Neural progenitor cell (in vitro differentiated cells): ENCODE results near the gene FREM1. TPM values are rescaled to one million over a fixed set of nuclear protein-coding genes. Genes with fewer than 3 reads are reported as not detected.

Source experiments
- DNase-seq: peaks from one replicate; pipeline ENCODE4 v3.0.0-alpha.2; 2016; ENCODE audit warnings: low spot score
- H2AFZ ChIP-seq: fragments of 200-600 bp; sonication (generic); replicated peaks from 2 replicates; pipeline ENCODE4 v1.6.1; 2016; ENCODE audit warnings: antibody characterized with exemption
- H3F3A ChIP-seq: fragments of 200-600 bp; sonication (generic); 2 replicates; pipeline ENCODE4 v1.6.1; 2016; ENCODE audit warnings: antibody characterized with exemption, low read depth
- H3K27ac ChIP-seq: fragments of 200-600 bp; sonication (generic); 2 replicates; pipeline ENCODE4 v1.5.1; 2016; ENCODE audit warnings: mild to moderate bottlenecking
- H3K27me3 ChIP-seq: fragments of 200-600 bp; sonication (generic); 2 replicates; pipeline ENCODE4 v1.6.1; 2016; ENCODE audit warnings: mild to moderate bottlenecking, moderate library complexity
- H3K36me3 ChIP-seq: fragments of 200-600 bp; sonication (generic); 2 replicates; pipeline ENCODE4 v1.5.1; 2016
- H3K4me1 ChIP-seq: fragments of 200-600 bp; sonication (generic); 2 replicates; pipeline ENCODE4 v1.6.1; 2016; ENCODE audit warnings: mixed run types
- H3K4me2 ChIP-seq: fragments of 200-600 bp; sonication (generic); 2 replicates; pipeline ENCODE4 v1.6.1; 2016
- H3K4me3 ChIP-seq: fragments of 200-600 bp; sonication (generic); 2 replicates; pipeline ENCODE4 v1.5.1; 2016
- H3K79me2 ChIP-seq: fragments of 200-600 bp; sonication (generic); 2 replicates; pipeline ENCODE4 v1.6.1; 2016; ENCODE audit warnings: low read depth
- H3K9ac ChIP-seq: fragments of 200-600 bp; sonication (generic); 2 replicates; pipeline ENCODE4 v1.6.1; 2016
- H3K9me3 ChIP-seq: fragments of 200-600 bp; sonication (generic); 2 replicates; pipeline ENCODE4 v1.5.1; 2016; ENCODE audit warnings: low read depth
- H4K20me1 ChIP-seq: fragments of 200-600 bp; sonication (generic); 2 replicates; pipeline ENCODE4 v1.6.1; 2016; ENCODE audit warnings: low read depth
- H3K27ac Mint-ChIP-seq: 3 replicates; pipeline ENCODE4 v1.8.0; 2021; ENCODE audit warnings: mixed read lengths
- H3K27me3 Mint-ChIP-seq: 2 replicates; pipeline ENCODE4 v1.8.0; 2022; ENCODE audit warnings: low read depth, mild to moderate bottlenecking, inconsistent platforms, moderate library complexity, mixed read lengths; ENCODE audit not compliant: insufficient read depth
- H3K36me3 Mint-ChIP-seq: 3 replicates; pipeline ENCODE4 v1.8.0; 2021; ENCODE audit warnings: mixed read lengths
- H3K4me1 Mint-ChIP-seq: 3 replicates; pipeline ENCODE4 v1.8.0; 2021; ENCODE audit warnings: mixed read lengths
- H3K4me3 Mint-ChIP-seq: 3 replicates; pipeline ENCODE4 v1.8.0; 2021; ENCODE audit warnings: mild to moderate bottlenecking, moderate library complexity, mixed read lengths
- H3K9me3 Mint-ChIP-seq: 3 replicates; pipeline ENCODE4 v1.8.0; 2020; ENCODE audit warnings: mixed read lengths
- CTCF ChIP-seq: fragments of 200-600 bp; sonication (generic); IDR thresholded peaks from 2 replicates; pipeline ENCODE4 v1.5.1; 2017; ENCODE audit warnings: antibody characterized with exemption, mild to moderate bottlenecking
- EZH2 ChIP-seq: fragments of 200-600 bp; sonication (generic); IDR thresholded peaks from 2 replicates; pipeline ENCODE4 v1.6.1; 2017; ENCODE audit warnings: antibody characterized with exemption, mild to moderate bottlenecking, moderate library complexity
- EZH2phosphoT487 ChIP-seq: fragments of 200-600 bp; sonication (generic); IDR thresholded peaks from 2 replicates; pipeline ENCODE4 v1.6.1; 2017; ENCODE audit warnings: antibody characterized with exemption
- total RNA-seq: library from RNA; depleted of rRNA; stranded (reverse); fragments of >200 nt; gene quantifications from 2 replicates; pipeline ENCODE4 v1.2.3, GENCODE V29; 2015; ENCODE audit warnings: low replicate concordance

Gene FREM1
- total RNA-seq, 1 donor from 2014 or later = 1.2 TPM

GRCh38 chr9:14797435-14797834, 112.8 kb downstream of the FREM1 start:
- no peaks in the 10 kb centered on the region for H3K9me3 Mint-ChIP-seq
- no peak overlapping the region for H3K4me3 ChIP-seq
- H3F3A ChIP-seq = no peaks in the 10 kb centered on the region
- H3K27me3 Mint-ChIP-seq = no peaks in the 10 kb centered on the region
- no peak overlapping the region for H3K4me2 ChIP-seq
- H3K4me1 Mint-ChIP-seq = no peaks in the 10 kb centered on the region
- H3K27ac Mint-ChIP-seq = no peak overlapping the region
- no peaks in the 10 kb centered on the region for H3K27me3 ChIP-seq
- no peaks in the 10 kb centered on the region for H3K79me2 ChIP-seq
- H3K27ac ChIP-seq = no peak overlapping the region
- H2AFZ ChIP-seq = no peak overlapping the region
- H3K36me3 Mint-ChIP-seq = peaks cover 20% of the 10 kb centered on the region
- no peak for DNase-seq
- H3K9ac ChIP-seq = no peak overlapping the region
- H3K9me3 ChIP-seq = no peaks in the 10 kb centered on the region
- no peaks in the 10 kb centered on the region for H3K36me3 ChIP-seq
- no peaks in the 10 kb centered on the region for H4K20me1 ChIP-seq
- no peaks in the 10 kb centered on the region for H3K4me1 ChIP-seq
- H3K4me3 Mint-ChIP-seq = no peak overlapping the region
- TF ChIP-seq EZH2phosphoT487 (no peak), CTCF (no peak), EZH2 (no peak)

DNA sequence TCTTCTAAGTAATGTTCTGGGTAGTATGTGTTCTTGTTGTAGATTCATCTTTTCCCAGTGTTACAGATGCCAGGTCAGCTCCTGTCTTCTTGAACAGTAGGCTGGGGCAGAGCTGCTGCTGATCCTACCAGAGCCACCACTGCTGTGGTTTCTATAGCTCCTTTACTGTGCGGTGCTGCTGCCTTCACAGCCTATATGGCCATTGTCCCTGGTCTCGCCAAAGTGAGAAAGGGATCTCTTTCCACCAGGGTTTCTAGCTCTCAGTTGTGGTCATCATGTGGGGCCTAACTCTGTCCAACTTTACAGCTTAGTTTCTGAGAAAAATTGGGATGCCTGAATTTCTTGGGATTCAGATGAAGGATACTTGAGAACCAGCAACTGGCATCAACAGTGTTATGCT, 116.8 kb downstream of the FREM1 start:
- Histone ChIP-seq H3K9ac (no peak overlapping the region), H3K27ac (no peak overlapping the region), H3K79me2 (no peaks in the 10 kb centered on the region), H2AFZ (no peak overlapping the region), H3K36me3 (no peaks in the 10 kb centered on the region), H3K27me3 (no peaks in the 10 kb centered on the region), H3K4me1 (no peaks in the 10 kb centered on the region), H3F3A (no peaks in the 10 kb centered on the region), H3K9me3 (no peaks in the 10 kb centered on the region), H3K4me2 (no peak overlapping the region), H3K4me3 (no peak overlapping the region), H4K20me1 (no peaks in the 10 kb centered on the region)
- Mint-ChIP-seq H3K36me3 (peaks cover 34% of the 10 kb centered on the region), H3K4me3 (no peak overlapping the region), H3K9me3 (no peaks in the 10 kb centered on the region), H3K27ac (no peak overlapping the region), H3K4me1 (no peaks in the 10 kb centered on the region), H3K27me3 (no peaks in the 10 kb centered on the region)
- TF ChIP-seq EZH2 (no peak), CTCF (no peak), EZH2phosphoT487 (no peak)
- DNase-seq = no peak

- no peaks in the 10 kb centered on the region for H3K9me3 ChIP-seq
Observed at GRCh38 chr9:14790628-14791027, 119.6 kb downstream of the FREM1 start.

More at GRCh38 chr9:14790628-14791027, 119.6 kb downstream of the FREM1 start:
- Histone ChIP-seq H3K9ac (no peak overlapping the region), H3K36me3 (no peaks in the 10 kb centered on the region), H4K20me1 (no peaks in the 10 kb centered on the region), H3K4me3 (no peak overlapping the region), H3F3A (no peaks in the 10 kb centered on the region), H3K27me3 (no peaks in the 10 kb centered on the region), H3K4me2 (no peak overlapping the region), H3K79me2 (no peaks in the 10 kb centered on the region), H2AFZ (no peak overlapping the region), H3K4me1 (no peaks in the 10 kb centered on the region), H3K27ac (no peak overlapping the region)
- Mint-ChIP-seq H3K27ac (no peak overlapping the region), H3K4me1 (no peaks in the 10 kb centered on the region), H3K27me3 (no peaks in the 10 kb centered on the region), H3K4me3 (no peak overlapping the region), H3K9me3 (no peaks in the 10 kb centered on the region), H3K36me3 (peaks cover 31% of the 10 kb centered on the region)
- TF ChIP-seq EZH2 (no peak), CTCF (no peak), EZH2phosphoT487 (no peak)
- no peak for DNase-seq
